ENCODE results near the gene LEMD3.
"Not testable (repeated sequence)": the region's sequence is repeated elsewhere in the genome, so short reads cannot be mapped to it uniquely, and the experiment has no call there.

The LEMD3 gene

GRCh38 chr12:65280306-65280705, 110.9 kb downstream of the LEMD3 start:
- DNase-seq: no peak

- DNase-seq: no peak
Observed at GRCh38 chr12:65282840-65283239, 113.5 kb downstream of the LEMD3 start.

- DNase-seq: not testable (repeated sequence)
Observed at GRCh38 chr12:65285532-65285931, 116.1 kb downstream of the LEMD3 start.

- DNase-seq: no peak
Observed at GRCh38 chr12:65287426-65287825, 118.0 kb downstream of the LEMD3 start.

- no peak for DNase-seq
Observed at GRCh38 chr12:65292241-65292640, 122.9 kb downstream of the LEMD3 start.

- DNase-seq: no peak
Observed at GRCh38 chr12:65293735-65294134, 124.4 kb downstream of the LEMD3 start.

- no peak for DNase-seq
Observed at GRCh38 chr12:65294641-65295262, 125.4 kb downstream of the LEMD3 start.

GRCh38 chr12:65296508-65297265, 127.3 kb downstream of the LEMD3 start:
- DNase-seq: no peak

All from NCI-H2029 (cell line).